Tibial artery (tissue), 4 donors: ENCODE results near the gene SND1.

Experiments used
- DNase-seq, 2 donors: peaks; one replicate each; pipeline ENCODE4 v3.0.0-alpha.2; 2019
- H3K27ac ChIP-seq, 2 donors: fragments of 200-600 bp; sonication (generic) in 1 of 2; 1 replicate in 1 of 2; 2 replicates in 1 of 2; pipeline ENCODE4 v1.5.1; 2018 to 2019; ENCODE audit warnings: mild to moderate bottlenecking in 1 of 2
- H3K27me3 ChIP-seq, 2 donors: fragments of 200-600 bp; sonication (generic) in 1 of 2; one replicate each; pipeline versions ENCODE4 v1.5.1 to v1.6.0; 2016 to 2019
- H3K36me3 ChIP-seq, 3 donors: fragments of 200-600 bp; sonication (generic) in 2 of 3; one replicate each; pipeline ENCODE4 v1.5.1; 2016 to 2019; ENCODE audit warnings: mild to moderate bottlenecking in 2 of 3
- H3K4me1 ChIP-seq, 4 donors: fragments of 200-600 bp; sonication (generic) in 2 of 4; 1 replicate in 3 of 4; 2 replicates in 1 of 4; pipeline ENCODE4 v1.5.1; 2016 to 2019
- H3K4me3 ChIP-seq, 2 donors: fragments of 200-600 bp; sonication (generic) in 1 of 2; 1 replicate in 1 of 2; 2 replicates in 1 of 2; pipeline ENCODE4 v1.5.1; 2018 to 2019; ENCODE audit warnings: mild to moderate bottlenecking in 2 of 2
- H3K9me3 ChIP-seq, 3 donors: fragments of 200-600 bp; sonication (generic) in 1 of 3; one replicate each; pipeline ENCODE4 v1.5.1; 2016 to 2019
- CTCF ChIP-seq, 2 experiments: fragments of 200-600 bp in 1 of 2; fragments of 450-650 bp in 1 of 2; IDR thresholded peaks; one replicate each; pipeline ENCODE4 v1.5.1; 2017 to 2019; ENCODE audit warnings: antibody characterized with exemption in 2 of 2, mild to moderate bottlenecking in 1 of 2, moderate library complexity in 1 of 2
- intact Hi-C: fragments of 100-400 bp; cut with DNase I; formaldehyde crosslinking; loops from one replicate; pipeline ENCODE4 v1.15.0; 2023; ENCODE audit warnings: low total_unique reads

The SND1 gene

GRCh38 chr7:128135515-128136214 is 483.7 kb downstream of the SND1 start:
- H3K27me3 ChIP-seq: peaks cover 4 to 60% of the 10 kb centered on the region in 2 donors
- intact Hi-C loops: loop anchor here (2.0 to 10.0 kb wide), 2 partner anchors 73 to 421 kb away; no protein-coding TSS in a partner anchor
- DNase-seq: no peak

GRCh38 chr7:128136215-128136597 is 484.2 kb downstream of the SND1 start:
- intact Hi-C loops: loop anchor here (10.0 kb wide), 1 partner anchor 421 kb away; no protein-coding TSS in a partner anchor
- Histone ChIP-seq H3K27me3 (peaks cover 4 to 58% of the 10 kb centered on the region in 2 donors), H3K27ac (no peak overlapping the region)

More at GRCh38 chr7:128135515-128136214, 483.7 kb downstream of the SND1 start:
- Histone ChIP-seq H3K36me3 (no peaks in the 10 kb centered on the region), H3K9me3 (no peaks in the 10 kb centered on the region), H3K4me3 (peak overlapping the region; percentile 41 to 62), H3K27ac (no peak overlapping the region), H3K4me1 (peaks cover 0 to 21% (median 17%) of the 10 kb centered on the region in 4 donors)
- peak; percentile 79 to 90 for TF ChIP-seq CTCF (IDR thresholded peaks at IDR 0.05)

GRCh38 chr7:128137181-128137580 is 485.2 kb downstream of the SND1 start:
- H3K27me3 ChIP-seq: peaks cover 4 to 51% of the 10 kb centered on the region in 2 donors
- intact Hi-C loops: loop anchor here (10.0 kb wide), 1 partner anchor 422 kb away; no protein-coding TSS in a partner anchor

More at GRCh38 chr7:128136215-128136597, 484.2 kb downstream of the SND1 start:
- no peak for DNase-seq
- TF ChIP-seq CTCF (IDR thresholded peaks at IDR 0.05): no peak
- H3K4me1 ChIP-seq: peaks cover 0 to 21% (median 17%) of the 10 kb centered on the region in 4 donors
- peak overlapping the region; percentile 41 to 62 for H3K4me3 ChIP-seq
- H3K9me3 ChIP-seq: no peaks in the 10 kb centered on the region
- no peaks in the 10 kb centered on the region for H3K36me3 ChIP-seq

GRCh38 chr7:128139406-128139805 is 487.4 kb downstream of the SND1 start:
- H3K9me3 ChIP-seq: peaks cover 0 to 11% (median 10%) of the 10 kb centered on the region in 3 donors
- intact Hi-C loops: loop anchor here (10.0 kb wide), 1 partner anchor 425 kb away; no protein-coding TSS in a partner anchor
- no peak for TF ChIP-seq CTCF (IDR thresholded peaks at IDR 0.05)
- peaks cover 2 to 40% of the 10 kb centered on the region in 2 donors for H3K27me3 ChIP-seq
- H3K36me3 ChIP-seq: no peaks in the 10 kb centered on the region
- H3K4me1 ChIP-seq: peaks cover 0 to 20% (median 16%) of the 10 kb centered on the region in 4 donors
- no peak overlapping the region for H3K27ac ChIP-seq
- no peak overlapping the region for H3K4me3 ChIP-seq
- DNase-seq: no peak

More at GRCh38 chr7:128137181-128137580, 485.2 kb downstream of the SND1 start:
- no peak for TF ChIP-seq CTCF (IDR thresholded peaks at IDR 0.05)
- H3K36me3 ChIP-seq: no peaks in the 10 kb centered on the region
- H3K4me1 ChIP-seq: peaks cover 0 to 21% (median 17%) of the 10 kb centered on the region in 4 donors
- H3K27ac ChIP-seq: no peak overlapping the region
- no peak overlapping the region for H3K4me3 ChIP-seq
- no peak for DNase-seq
- no peaks in the 10 kb centered on the region for H3K9me3 ChIP-seq

- no peaks in the 10 kb centered on the region for H3K4me1 ChIP-seq
- peaks cover 0 to 11% (median 10%) of the 10 kb centered on the region in 3 donors for H3K9me3 ChIP-seq
- TF ChIP-seq CTCF (IDR thresholded peaks at IDR 0.05): no peak
- no peak overlapping the region for H3K4me3 ChIP-seq
- intact Hi-C loops: no loop called here
- H3K27ac ChIP-seq: no peak overlapping the region
- no peaks in the 10 kb centered on the region for H3K36me3 ChIP-seq
- no peak for DNase-seq
- H3K27me3 ChIP-seq: peaks cover 0 to 24% of the 10 kb centered on the region in 2 donors
Measured at GRCh38 chr7:128141683-128142195, 489.7 kb downstream of the SND1 start.
